Neural crest cell (in vitro differentiated cells): Measurements from ENCODE around the gene P2RX5. TPM values are rescaled to one million over a fixed set of nuclear protein-coding genes. Genes with fewer than 3 reads are reported as not detected.

Source experiments
- DNase-seq: peaks from one replicate; pipeline ENCODE4 v3.0.0; 2021; ENCODE audit warnings: low read depth, mixed read lengths, low spot score
- H3K27ac Mint-ChIP-seq: one replicate; pipeline ENCODE4 v1.8.0; 2021; ENCODE audit warnings: mild to moderate bottlenecking, mixed read lengths; ENCODE audit not compliant: unreplicated experiment
- H3K27me3 Mint-ChIP-seq: 2 replicates; pipeline ENCODE4 v1.8.0; 2021; ENCODE audit warnings: low read depth, mild to moderate bottlenecking, mixed read lengths
- H3K36me3 Mint-ChIP-seq: 2 replicates; pipeline ENCODE4 v1.8.0; 2021; ENCODE audit warnings: low read depth, mild to moderate bottlenecking, mixed read lengths
- H3K4me1 Mint-ChIP-seq: 2 replicates; pipeline ENCODE4 v1.8.0; 2021; ENCODE audit warnings: mixed read lengths
- H3K4me3 Mint-ChIP-seq: one replicate; pipeline ENCODE4 v1.8.0; 2021; ENCODE audit warnings: mild to moderate bottlenecking, mixed read lengths
- H3K9me3 Mint-ChIP-seq: 2 replicates; pipeline ENCODE4 v1.8.0; 2021; ENCODE audit warnings: mixed read lengths
- total RNA-seq: library from RNA; stranded (reverse); gene quantifications from 2 replicates; pipeline ENCODE4 v1.2.1, GENCODE V29; 2021
- TF ChIP-seq, protein P1 (sequence below): fragments of 200-600 bp; sonication (generic); conservative IDR thresholded peaks from 2 replicates; pipeline ENCODE4 v1.5.0; 2021; ENCODE audit warnings: antibody characterized with exemption, mild to moderate bottlenecking

P2RX5 gene
- total RNA-seq, 1 donor from 2014 or later = 1.6 TPM

DNA sequence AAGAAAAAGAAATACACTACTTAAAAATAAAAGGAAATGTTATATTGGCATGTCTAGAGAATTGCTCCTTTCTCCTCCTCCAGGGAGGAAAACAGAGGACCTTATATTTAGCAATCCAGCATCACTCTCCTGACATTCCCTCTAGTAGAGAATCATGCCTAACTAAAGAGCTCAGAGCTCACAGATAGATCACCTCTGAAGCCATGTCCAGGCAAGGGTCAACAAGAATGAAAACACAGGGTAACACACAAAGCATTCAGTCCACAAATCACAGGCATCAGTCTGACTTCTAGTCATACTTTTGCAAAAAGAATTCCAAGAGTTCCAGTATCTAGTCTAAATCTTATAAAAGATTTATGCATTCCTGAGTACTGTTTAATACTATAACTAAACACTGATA, 23.3 kb upstream of the P2RX5 start:
- DNase-seq = no peak
- TF ChIP-seq, protein P1, sequence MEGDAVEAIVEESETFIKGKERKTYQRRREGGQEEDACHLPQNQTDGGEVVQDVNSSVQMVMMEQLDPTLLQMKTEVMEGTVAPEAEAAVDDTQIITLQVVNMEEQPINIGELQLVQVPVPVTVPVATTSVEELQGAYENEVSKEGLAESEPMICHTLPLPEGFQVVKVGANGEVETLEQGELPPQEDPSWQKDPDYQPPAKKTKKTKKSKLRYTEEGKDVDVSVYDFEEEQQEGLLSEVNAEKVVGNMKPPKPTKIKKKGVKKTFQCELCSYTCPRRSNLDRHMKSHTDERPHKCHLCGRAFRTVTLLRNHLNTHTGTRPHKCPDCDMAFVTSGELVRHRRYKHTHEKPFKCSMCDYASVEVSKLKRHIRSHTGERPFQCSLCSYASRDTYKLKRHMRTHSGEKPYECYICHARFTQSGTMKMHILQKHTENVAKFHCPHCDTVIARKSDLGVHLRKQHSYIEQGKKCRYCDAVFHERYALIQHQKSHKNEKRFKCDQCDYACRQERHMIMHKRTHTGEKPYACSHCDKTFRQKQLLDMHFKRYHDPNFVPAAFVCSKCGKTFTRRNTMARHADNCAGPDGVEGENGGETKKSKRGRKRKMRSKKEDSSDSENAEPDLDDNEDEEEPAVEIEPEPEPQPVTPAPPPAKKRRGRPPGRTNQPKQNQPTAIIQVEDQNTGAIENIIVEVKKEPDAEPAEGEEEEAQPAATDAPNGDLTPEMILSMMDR = no peak
- peaks cover 17% of the 10 kb centered on the region for H3K4me1 Mint-ChIP-seq
- H3K36me3 Mint-ChIP-seq = peaks cover 6% of the 10 kb centered on the region
- no peaks in the 10 kb centered on the region for H3K27me3 Mint-ChIP-seq
- H3K27ac Mint-ChIP-seq = no peak overlapping the region
- H3K9me3 Mint-ChIP-seq = no peaks in the 10 kb centered on the region
- H3K4me3 Mint-ChIP-seq = peak overlapping the region; percentile 54

DNA sequence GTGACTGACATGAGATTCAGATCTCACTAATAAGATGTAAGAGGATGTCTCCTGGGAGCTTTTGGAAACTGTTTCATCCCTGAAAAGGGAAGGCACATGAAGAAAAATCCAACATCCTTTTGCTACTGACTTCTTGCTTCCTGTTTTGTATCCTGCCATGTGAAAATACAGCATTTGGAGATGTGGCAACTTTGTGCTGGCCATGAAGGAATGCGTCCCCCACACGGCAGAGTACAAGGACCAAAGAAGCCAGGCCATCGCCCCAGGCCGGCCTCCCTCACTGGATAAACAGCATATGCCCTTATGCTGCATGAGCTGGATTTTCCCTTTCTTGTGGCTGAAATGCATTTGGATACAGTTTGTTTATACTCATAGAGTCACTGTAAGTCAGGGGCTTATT, 22.2 kb upstream of the P2RX5 start:
- H3K4me3 Mint-ChIP-seq = peak overlapping the region; percentile 19
- DNase-seq = no peak
- TF ChIP-seq, protein P1 = no peak
- H3K36me3 Mint-ChIP-seq = peaks cover 6% of the 10 kb centered on the region
- H3K4me1 Mint-ChIP-seq = peaks cover 15% of the 10 kb centered on the region
- no peak overlapping the region for H3K27ac Mint-ChIP-seq
- H3K27me3 Mint-ChIP-seq = no peaks in the 10 kb centered on the region
- no peaks in the 10 kb centered on the region for H3K9me3 Mint-ChIP-seq

DNA sequence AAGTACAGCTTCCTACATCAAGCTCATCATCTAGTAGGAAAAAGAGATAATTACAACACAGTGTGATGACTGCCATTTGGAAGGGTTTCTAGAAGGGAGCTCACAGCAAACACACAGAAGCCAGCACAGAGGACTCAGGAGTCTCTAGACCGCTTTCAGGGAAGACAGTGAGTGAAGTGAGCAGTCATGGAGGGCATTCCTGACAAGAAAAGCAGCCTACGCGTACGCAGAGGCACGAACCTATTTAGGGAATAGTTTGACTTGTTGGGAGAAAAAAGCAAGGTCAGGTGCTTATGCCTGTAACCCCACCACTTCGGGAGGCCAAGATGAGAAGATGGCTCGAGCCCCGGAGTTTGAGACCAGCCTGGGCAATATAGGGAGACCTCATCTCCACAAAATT, 19.3 kb upstream of the P2RX5 start:
- TF ChIP-seq, protein P1 = no peak
- Mint-ChIP-seq H3K27me3 (no peaks in the 10 kb centered on the region), H3K36me3 (peaks cover 11% of the 10 kb centered on the region), H3K27ac (no peak overlapping the region), H3K9me3 (no peaks in the 10 kb centered on the region), H3K4me1 (peaks cover 5% of the 10 kb centered on the region), H3K4me3 (no peak overlapping the region)
- DNase-seq = no peak

DNA sequence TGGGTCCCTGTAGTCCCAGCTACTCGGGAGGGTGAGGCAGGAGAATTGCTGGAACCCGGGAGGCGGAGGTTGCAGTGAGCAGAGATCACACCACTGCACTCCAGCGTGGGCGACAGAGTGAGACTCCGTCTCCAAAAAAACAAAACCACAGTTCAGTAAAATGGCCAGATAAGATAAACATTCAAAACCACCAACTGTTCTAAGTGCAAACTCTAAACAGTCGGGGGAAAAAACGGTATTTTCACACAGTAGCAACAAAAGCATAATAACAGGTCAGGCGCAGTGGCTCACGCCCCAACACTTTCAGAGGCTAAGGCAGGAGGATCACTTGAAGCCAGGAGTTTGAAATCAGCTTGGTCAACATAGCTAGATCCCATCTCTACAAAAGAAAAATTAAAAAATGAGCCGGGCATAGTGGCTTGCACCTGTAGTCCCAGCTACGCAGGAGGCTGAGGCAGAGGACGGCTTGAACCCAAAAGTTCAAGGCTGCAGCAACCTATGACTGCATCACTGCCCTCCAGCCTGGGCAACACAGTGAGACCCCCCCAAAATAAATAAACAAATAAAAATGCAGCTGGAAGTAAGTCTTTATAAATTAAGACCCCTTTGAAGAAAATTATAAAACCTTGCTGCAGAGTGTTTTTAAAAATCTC, 17.0 kb upstream of the P2RX5 start:
- TF ChIP-seq, protein P1 = no peak
- H3K4me3 Mint-ChIP-seq = no peak overlapping the region

DNA sequence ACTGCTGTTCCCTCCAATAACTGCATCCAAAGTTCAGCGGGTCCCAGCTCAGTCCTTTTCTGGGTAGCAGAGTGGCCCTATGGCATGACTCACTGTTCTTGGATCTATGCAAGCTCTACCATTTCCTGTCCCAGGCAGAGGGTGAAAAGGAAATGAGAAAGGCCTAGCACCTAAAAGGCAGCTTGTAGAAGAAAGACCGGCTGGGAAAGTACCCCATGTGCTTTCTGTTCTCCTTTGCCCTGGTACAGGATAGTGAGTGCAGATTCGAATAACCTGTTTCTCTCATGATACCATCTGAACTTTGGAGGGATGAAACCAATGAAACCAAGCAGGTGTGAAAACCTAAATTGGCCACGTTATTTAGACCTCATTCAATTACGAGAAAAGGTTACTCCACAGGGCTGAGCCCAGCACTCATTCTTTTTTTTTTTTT, 15.0 kb upstream of the P2RX5 start:
- peaks cover 11% of the 10 kb centered on the region for H3K36me3 Mint-ChIP-seq
- TF ChIP-seq, protein P1 = no peak
- no peak for DNase-seq
- no peak overlapping the region for H3K27ac Mint-ChIP-seq
- no peaks in the 10 kb centered on the region for H3K27me3 Mint-ChIP-seq
- no peak overlapping the region for H3K4me3 Mint-ChIP-seq
- H3K9me3 Mint-ChIP-seq = no peaks in the 10 kb centered on the region
- H3K4me1 Mint-ChIP-seq = no peaks in the 10 kb centered on the region

More for the DNA sequence above, 17.0 kb upstream of the P2RX5 start:
- H3K27me3 Mint-ChIP-seq = no peaks in the 10 kb centered on the region
- H3K4me1 Mint-ChIP-seq = no peaks in the 10 kb centered on the region
- no peaks in the 10 kb centered on the region for H3K9me3 Mint-ChIP-seq
- no peak overlapping the region for H3K27ac Mint-ChIP-seq
- DNase-seq = no peak
- H3K36me3 Mint-ChIP-seq = peaks cover 11% of the 10 kb centered on the region
